ENCODE results near the gene TUBGCP2.

The TUBGCP2 gene

DNA sequence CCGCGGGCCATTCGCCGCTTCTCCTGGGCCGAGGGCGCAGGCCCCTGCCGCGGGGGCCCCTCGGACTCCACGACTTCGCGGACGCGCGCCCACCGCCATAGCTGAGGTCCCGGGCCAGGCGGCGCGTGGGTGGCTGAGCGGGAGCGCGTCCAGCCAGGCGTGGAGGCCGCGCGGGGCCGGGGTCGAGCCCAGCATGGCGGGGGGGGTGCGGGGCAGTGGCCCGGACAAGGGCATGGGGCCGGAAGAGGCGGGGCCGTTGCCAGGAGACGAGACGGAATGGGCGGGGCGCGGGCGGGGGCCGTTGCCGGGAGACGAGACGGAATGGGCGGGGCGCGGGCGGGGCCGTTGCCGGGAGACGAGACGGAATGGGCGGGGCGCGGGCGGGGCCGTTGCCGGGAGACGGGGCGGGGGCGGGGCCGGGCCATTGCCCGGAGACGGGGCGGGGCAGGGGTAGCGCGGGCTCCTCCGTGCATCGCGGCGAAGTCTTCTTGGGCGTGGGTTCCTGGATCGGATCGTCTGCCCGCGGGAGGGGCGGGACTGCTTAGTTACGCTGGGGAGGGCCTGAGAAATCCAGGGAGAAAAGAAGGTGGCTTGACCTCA is 46.8 kb downstream of the TUBGCP2 start:
- DNase-seq, result peak; percentile 12

DNA sequence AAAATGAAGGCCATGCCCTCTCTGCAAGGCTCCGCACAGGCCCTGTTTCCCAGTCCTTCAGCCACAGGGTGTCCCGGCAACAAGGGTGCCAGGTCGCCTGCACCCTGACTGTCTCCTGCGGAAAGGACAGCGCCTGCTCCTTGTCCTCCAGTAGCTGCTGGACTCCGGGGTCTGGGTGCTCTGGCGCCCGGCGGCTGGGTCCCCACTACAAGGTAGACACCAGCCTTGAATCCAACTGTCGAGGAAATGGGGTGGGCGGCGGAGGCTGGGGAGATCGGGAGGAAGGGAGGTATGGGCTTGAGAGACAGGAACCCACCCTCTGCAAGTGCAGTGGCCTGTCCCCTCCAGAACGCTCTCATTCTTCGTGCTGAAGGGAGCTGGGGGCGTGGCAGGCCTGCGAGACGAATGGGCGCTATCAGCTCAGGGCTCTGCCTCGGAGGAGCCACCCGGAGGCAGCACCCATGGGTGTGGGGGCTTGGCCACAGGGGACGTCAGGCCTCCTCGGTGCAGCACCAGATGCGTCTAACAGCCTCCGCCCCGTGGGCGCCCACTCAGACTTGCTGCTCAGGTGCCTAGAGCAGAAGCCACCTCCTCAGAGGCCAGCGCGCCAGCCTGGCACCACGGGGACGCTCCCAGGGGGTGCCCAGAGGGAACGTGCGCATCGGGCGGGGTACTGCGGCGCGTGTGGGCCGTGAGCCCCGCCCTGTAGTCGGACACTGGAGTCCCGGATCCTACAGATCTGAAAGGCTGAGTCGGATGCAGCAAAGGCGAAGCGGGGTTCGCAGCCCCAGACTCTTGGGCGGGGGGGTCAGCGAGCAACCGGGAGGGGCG is 47.6 kb downstream of the TUBGCP2 start:
- no peak for DNase-seq

- DNase-seq, result no peak
Observed at GRCh38 chr10:133259602-133259989, 49.1 kb downstream of the TUBGCP2 start.

DNA sequence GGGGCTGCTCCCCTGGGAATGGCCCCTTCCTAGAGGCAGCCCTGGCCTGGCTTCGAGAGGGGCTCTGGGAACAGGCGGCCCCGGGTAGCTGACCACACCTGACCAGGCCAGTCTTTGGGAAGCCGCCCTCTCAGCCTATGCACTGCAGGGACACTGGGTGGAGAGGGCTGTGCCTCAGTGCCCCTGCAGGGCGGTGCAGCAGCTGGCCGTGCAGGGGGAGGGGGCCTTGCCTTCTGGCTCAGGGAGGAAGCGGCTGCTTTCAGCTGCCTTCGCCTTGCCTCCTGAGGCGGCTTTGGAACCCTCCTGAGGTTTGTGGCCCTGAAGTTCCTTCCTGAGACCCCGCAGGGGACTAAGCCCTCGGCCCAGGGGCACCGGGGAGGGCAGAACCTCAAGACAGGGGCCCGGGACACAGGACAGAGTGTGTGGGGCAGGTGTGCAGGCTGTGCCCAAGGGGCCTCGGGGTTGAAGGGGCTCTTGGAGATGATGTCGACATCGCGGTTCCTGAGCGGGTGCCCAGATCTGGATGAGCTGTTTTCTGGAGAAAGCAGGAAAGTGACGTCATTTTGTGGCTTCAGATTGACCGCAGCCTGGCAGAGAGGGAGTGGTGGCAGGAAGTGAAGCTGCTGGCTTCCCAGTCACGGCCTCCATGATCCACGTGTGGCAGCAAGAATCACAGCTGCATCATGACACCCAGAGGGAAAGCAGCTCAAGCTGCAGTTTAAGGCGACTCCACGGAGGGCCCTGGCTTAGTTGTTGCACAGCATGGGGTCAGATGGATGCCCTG is 49.7 kb downstream of the TUBGCP2 start:
- no peak for DNase-seq

- no peak for DNase-seq
Observed at GRCh38 chr10:133258066-133258817, 50.4 kb downstream of the TUBGCP2 start.

- DNase-seq, result no peak
Observed at GRCh38 chr10:133257489-133258065, 51.1 kb downstream of the TUBGCP2 start.

DNA sequence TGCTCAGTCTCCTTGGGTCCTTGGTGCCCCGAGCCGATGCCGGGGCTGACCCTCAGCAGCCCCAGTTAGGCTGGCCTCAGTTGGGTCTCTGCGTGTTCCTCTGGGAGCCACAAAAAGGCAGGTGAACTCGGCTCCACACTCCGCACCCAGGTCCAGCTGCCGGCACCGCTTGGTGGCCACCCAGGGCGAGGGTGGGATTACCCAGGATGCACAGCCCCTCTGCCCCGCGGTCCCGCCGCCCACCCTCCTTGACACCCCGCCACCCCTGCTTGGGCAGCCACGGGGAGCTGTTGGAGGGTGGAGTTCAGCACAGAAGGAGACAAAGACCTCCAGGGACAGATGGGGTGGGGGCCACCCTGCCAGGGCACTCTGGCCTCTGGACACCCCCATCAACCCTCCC is 53.3 kb downstream of the TUBGCP2 start:
- DNase-seq, result no peak

DNA sequence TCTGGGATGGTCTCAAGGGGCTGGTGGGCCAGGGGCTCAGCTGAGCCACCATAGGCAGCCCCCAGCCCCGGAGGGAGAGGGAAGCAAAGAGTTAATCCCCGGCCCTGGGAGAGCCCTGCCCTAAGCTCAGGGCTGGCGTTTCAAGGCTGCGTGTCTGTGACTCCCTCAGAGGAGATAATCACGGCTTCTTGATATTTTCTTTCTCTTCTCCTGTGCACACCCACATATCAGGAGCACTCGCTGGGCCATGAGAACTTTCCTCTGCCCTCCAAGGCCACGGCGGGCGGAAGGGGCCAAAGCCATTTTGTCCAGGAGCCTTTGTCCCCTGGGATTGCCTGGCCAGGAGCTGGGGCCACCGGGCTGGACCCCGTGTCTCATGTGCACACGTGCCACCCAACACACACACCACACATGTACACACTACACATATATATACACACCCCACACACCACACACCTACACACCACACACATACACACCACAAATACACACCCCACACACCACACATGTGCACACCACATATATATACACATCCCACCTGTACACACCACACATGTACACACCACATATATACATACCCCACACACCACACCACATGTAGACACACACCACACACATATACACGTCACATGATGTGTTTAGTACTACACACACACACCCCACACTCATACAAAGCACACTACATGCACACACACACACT is 54.1 kb downstream of the TUBGCP2 start:
- no peak for DNase-seq

GRCh38 chr10:133253361-133253955 is 55.2 kb downstream of the TUBGCP2 start:
- no peak for DNase-seq

DNA sequence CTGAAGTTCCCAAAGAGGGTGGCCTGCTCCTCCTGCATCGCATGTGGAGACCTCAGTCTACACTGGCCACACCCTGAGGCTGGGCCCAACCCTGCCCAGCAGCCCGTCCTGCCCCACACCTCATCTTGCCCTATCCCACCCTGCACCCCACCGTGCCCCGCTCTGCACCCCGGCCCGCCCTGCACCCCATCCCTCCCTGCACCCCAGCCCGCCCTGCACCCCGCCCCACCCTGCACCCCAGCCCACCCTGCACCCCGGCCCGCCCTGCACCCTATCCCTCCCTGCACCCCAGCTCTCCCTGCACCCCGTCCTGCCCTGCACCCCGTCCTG is 56.5 kb downstream of the TUBGCP2 start:
- no peak for DNase-seq

GRCh38 chr10:133251388-133252222 is 57.1 kb downstream of the TUBGCP2 start:
- no peak for DNase-seq

DNA sequence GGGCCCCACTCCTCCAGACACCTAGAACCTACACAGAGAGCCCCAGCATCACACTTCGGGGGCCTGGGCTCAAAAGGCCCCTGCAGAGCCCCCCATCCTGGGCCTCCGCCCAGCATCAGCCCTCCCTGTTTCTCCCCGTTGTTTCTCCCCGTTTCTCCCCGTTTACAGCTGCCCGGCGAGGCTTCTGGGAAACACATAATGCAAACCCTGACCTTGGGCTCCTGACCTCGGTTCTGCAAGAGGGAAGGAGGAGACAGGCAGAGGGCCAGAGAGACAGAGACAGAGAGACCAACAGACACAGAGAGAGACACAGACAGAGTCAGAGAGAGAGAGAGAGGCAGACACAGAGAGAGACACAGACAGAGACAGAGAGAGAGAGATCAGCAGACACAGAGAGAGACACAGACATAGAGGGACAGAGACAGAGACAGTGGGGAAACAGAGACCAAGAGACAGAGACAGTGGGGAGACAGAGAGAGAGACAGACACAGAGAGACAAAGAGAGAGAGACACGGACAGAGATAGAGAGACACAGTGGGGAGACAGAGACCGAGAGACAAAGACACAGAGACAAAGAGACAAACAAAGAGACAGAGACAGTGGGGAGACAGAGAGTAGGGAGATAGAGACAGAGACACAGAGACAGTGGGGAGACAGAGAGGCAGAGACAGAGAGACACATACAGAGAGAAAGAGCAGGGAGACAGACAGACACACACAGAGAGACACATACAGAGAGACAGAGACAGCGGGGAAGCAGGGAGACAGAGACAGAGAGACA is 58.5 kb downstream of the TUBGCP2 start:
- no peak for DNase-seq

DNA sequence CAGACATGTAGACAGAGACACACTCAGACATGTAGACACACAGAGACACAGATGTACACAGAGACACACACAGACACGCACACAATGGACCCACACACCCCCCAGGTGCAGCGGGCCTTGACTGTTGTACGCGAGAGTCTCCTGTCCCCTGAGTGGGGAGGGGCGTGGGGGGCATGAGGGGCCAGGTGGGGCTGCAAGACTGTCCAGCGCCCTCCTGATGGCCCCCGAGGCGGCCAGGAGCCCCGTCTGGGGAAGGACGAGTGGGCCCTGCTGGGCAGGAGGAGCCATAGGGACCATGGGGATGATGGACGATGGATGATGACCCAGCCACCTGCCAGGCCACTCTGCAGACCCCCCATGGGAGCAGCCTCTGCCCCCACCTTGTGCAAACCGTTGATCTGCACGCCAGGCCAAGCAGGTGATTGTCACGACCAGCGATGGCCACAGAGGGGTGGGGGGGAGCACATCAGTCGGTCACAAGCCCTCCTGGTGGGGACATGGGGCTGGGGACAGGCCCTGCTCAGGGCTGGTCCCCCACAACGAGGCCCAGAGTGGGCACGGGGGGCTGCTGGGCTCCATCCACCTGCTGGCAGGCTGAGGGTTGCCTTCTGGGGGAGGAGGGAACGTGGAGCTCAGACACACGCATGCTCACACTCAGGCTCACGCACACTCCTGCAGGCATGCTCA is 59.4 kb downstream of the TUBGCP2 start:
- DNase-seq, result no peak

GRCh38 chr10:133248334-133248715 is 60.3 kb downstream of the TUBGCP2 start:
- no peak for DNase-seq

- DNase-seq, result no peak
Observed at GRCh38 chr10:133247681-133248333, 60.9 kb downstream of the TUBGCP2 start.

- no peak for DNase-seq
Observed at GRCh38 chr10:133246236-133246626, 62.4 kb downstream of the TUBGCP2 start.

DNA sequence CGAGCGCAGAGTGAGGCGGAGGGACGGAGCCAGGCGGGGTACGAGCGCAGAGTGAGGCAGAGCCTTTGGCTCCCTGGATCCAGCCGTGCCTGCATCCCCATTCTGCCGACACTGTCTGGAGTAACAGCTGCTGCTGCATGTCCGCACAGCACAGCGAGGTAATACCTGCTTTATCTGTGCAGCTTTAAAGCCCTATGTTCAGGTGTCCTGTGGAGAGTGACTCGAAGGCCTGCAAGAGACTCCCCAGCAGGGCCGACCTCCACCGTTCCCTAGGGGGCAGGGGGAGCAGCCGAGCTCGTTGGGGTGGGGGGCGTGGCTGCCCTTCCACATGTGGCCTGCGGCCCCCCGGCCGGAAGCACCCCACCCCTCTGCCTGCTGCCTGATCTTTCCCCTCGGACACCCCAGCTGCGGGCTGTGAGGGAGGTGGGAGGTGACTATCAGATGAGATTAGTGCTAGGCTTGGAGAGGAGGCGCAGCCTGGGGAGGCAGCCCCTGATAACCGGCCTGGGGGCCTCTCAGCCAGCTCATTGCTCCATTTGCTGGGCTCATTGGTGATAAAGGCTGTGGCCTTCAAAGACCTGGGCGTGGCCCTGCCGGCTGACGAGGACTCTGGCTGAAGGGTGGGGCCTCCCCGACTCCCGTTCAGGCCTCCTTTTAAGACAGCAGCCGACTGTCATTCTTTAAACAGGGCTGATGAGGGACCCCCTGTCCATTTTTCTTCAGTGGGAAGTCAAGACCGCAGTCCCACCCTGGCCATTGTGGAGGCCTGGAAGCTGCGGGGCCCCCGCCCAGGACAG is 63.0 kb downstream of the TUBGCP2 start:
- no peak for DNase-seq

DNA sequence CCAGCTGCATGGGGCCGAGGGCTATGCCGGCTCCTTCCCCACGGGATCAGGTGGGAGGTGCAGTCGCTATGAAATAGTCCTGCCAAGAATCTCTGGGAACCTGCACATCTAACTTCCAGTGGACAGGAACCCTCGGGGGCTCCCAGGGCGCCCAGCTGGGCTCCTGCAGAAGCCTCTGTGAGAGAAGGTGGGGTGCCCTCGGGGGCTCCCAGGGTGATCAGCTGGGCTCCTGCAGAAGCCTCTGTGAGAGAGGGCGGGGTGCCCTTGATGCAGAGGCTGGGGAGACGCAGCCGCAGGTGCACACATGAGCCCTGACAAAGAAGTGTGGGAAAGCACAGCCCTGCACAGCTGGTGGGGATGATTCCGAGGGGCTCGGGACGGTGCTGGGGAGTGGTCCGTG is 65.1 kb downstream of the TUBGCP2 start:
- no peak for DNase-seq

Measured in NCI-H1694 (cell line).